HepG2 (cell line): ENCODE results near the gene PNN. TPM values are rescaled to one million over a fixed set of nuclear protein-coding genes. Genes with fewer than 3 reads are reported as not detected.

Experiments used
- GABPA ChIP-seq, 2 experiments: IDR thresholded peaks; 2 replicates each; pipeline ENCODE4 v1.6.1; 2011 to 2016; ENCODE audit warnings: low read depth in 2 of 2, low read length in 1 of 2, missing biosample characterization in 1 of 2, missing genetic modification characterization in 1 of 2
- GATAD1 ChIP-seq: IDR thresholded peaks from 2 replicates; pipeline ENCODE4 v1.6.1; 2016; ENCODE audit warnings: missing genetic modification reagents, missing compliant biosample characterization
- JARID2 ChIP-seq: sonication (generic); formaldehyde crosslinking; IDR thresholded peaks from 2 replicates; pipeline ENCODE4 v1.8.1; 2023; ENCODE audit warnings: missing genetic modification reagents, inconsistent platforms; ENCODE audit not compliant: insufficient replicate concordance
- KDM3A ChIP-seq: IDR thresholded peaks from 2 replicates; pipeline ENCODE4 v1.6.1; 2018; ENCODE audit warnings: low read depth, missing compliant biosample characterization
- POLR2AphosphoS2 ChIP-seq: IDR thresholded peaks from 2 replicates; pipeline ENCODE4 v1.6.1; 2011; ENCODE audit warnings: low read depth, low read length, improper control_type of control experiment
- SALL2 ChIP-seq: sonication (generic); formaldehyde crosslinking; IDR thresholded peaks from 2 replicates; pipeline ENCODE4 v1.8.1; 2023; ENCODE audit warnings: mild to moderate bottlenecking, missing genetic modification reagents, inconsistent platforms
- SNAPC4 ChIP-seq: sonication (generic); formaldehyde crosslinking; IDR thresholded peaks from 2 replicates; pipeline ENCODE4 v1.4.0; 2020; ENCODE audit warnings: mild to moderate bottlenecking, missing genetic modification reagents
- SOX6 ChIP-seq, 2 experiments: fragments of 450-650 bp in 1 of 2; sonication (generic) in 1 of 2; formaldehyde crosslinking in 1 of 2; IDR thresholded peaks; 2 replicates each; pipeline versions ENCODE4 v1.4.0 to v1.6.1; 2017 to 2020; ENCODE audit warnings: antibody characterized with exemption in 1 of 2, mild to moderate bottlenecking in 1 of 2, missing genetic modification reagents in 1 of 2
- ZBTB38 ChIP-seq: sonication (generic); formaldehyde crosslinking; IDR thresholded peaks from 2 replicates; pipeline ENCODE4 v1.5.1; 2020; ENCODE audit warnings: mild to moderate bottlenecking, missing genetic modification reagents
- ZNF441 ChIP-seq: sonication (generic); formaldehyde crosslinking; IDR thresholded peaks from 2 replicates; pipeline ENCODE4 v1.7.0; 2021; ENCODE audit warnings: missing genetic modification reagents, borderline replicate concordance
- ZNF737 ChIP-seq: sonication (generic); formaldehyde crosslinking; IDR thresholded peaks from 2 replicates; pipeline ENCODE4 v1.5.0; 2020; ENCODE audit warnings: missing genetic modification reagents, mild to moderate bottlenecking, borderline replicate concordance
- polyA plus RNA-seq, 8 experiments: library from polyadenylated mRNA; depleted of rRNA in 3 of 8; stranded (reverse) in 7 of 8; unstranded in 1 of 8; fragments of >200 nt; fragmentation: Illumina TruSeq in 4 of 8; extraction: Trizol in 4 of 8; gene quantifications; 2 replicates each; pipeline versions ENCODE4 v1.2.1 to v1.2.3, GENCODE V29; 2011 to 2016; ENCODE audit warnings: low read depth in 4 of 8, missing spikeins in 1 of 8, mixed read lengths in 1 of 8; ENCODE audit not compliant: insufficient read depth in 1 of 8
- total RNA-seq, 5 experiments: library from RNA; depleted of rRNA; stranded (reverse); fragments of >200 nt; fragmentation: Illumina TruSeq; extraction: Trizol; gene quantifications; 2 replicates each; pipeline ENCODE4 v1.2.3, GENCODE V29; 2016; ENCODE audit warnings: low read depth in 1 of 5
- TF ChIP-seq, protein P1 (sequence below): sonication (generic); formaldehyde crosslinking; IDR thresholded peaks from 2 replicates; pipeline ENCODE4 v1.5.0; 2020; ENCODE audit warnings: missing genetic modification reagents, mild to moderate bottlenecking, borderline replicate concordance
- TF ChIP-seq, protein P2 (sequence below): sonication (generic); formaldehyde crosslinking; IDR thresholded peaks from 2 replicates; pipeline ENCODE4 v1.4.0; 2020; ENCODE audit warnings: missing genetic modification reagents
- TF ChIP-seq, protein P3 (sequence below), 2 experiments: sonication (generic) in 1 of 2; formaldehyde crosslinking in 1 of 2; IDR thresholded peaks; 2 replicates each; pipeline versions ENCODE4 v1.4.0 to v1.6.1; 2016 to 2020; ENCODE audit warnings: borderline replicate concordance in 1 of 2, low read depth in 1 of 2, mild to moderate bottlenecking in 1 of 2, missing genetic modification reagents in 1 of 2
- TF ChIP-seq, protein P4 (sequence below): sonication (generic); formaldehyde crosslinking; conservative IDR thresholded peaks from 2 replicates; pipeline ENCODE4 v1.4.0; 2020; ENCODE audit warnings: missing genetic modification reagents

PNN gene
- total and polyA plus RNA-seq, 2 of the 13 experiments (the other 11 are each of a cell fraction or from before 2014, with no cell fraction given): 58.0 to 214 TPM

DNA sequence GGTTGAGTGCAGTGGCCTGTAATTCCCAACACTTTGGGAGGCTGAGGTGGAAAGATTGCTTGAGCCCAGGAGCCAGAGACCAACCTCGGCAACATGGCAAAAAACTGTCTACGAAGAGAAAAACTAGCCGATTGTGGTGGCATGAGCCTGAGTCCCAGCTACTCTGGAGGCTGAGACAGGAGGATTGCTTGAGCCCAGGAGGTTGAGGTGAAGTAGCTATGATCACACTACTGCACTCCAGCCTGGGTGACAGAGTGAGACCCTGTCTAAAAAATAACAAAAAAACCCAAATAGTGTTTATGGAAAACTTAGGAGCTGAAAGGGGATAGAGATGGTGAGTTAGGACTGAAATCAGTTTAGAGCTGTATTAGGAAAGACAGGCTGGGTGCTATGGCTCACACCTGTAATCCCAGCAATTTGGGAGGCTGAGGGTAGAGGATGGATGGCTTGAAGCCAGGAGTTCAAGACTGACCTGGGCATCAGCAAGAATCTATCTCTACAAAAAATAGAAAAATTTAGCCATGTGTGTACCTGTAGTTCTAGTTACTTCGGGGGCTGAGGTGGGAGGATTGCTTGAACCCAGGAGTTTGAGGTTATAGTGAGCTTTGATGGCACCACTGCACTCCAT lies 9.7 kb downstream of the PNN start (continued):
- no peak for TF ChIP-seq SNAPC4 (CRISPR knock-in tag)
- TF ChIP-seq POLR2AphosphoS2: no peak
- 0 out of 2 replicates have a peak, but pooled peaks have one; percentile 12 for TF ChIP-seq GATAD1 (CRISPR knock-in tag)
- no peak for TF ChIP-seq JARID2 (CRISPR knock-in tag)
- peak; percentile 54; the same call in 1 of the 2 replicates for TF ChIP-seq KDM3A (CRISPR knock-in tag)
- no peak for TF ChIP-seq SOX6 (IDR thresholded peaks at IDR 0.05)
- TF ChIP-seq SOX6 (CRISPR knock-in tag; IDR thresholded peaks at IDR 0.05): no peak
- no peak for TF ChIP-seq GABPA (IDR thresholded peaks at IDR 0.05; ENCODE audit: low read depth, low read length)
- TF ChIP-seq GABPA (CRISPR knock-in tag; IDR thresholded peaks at IDR 0.05; ENCODE audit: low read depth): no peak
- no peak for TF ChIP-seq ZBTB38 (CRISPR knock-in tag)
- TF ChIP-seq, protein P1, sequence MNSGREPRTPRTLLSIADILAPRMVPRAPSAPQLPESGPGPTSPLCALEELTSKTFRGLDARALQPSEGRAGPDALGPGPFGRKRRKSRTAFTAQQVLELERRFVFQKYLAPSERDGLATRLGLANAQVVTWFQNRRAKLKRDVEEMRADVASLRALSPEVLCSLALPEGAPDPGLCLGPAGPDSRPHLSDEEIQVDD (CRISPR knock-in tag): no peak
- TF ChIP-seq SALL2 (CRISPR knock-in tag): 0 out of 2 replicates have a peak, but pooled peaks have one; percentile 36
- TF ChIP-seq, protein P2, sequence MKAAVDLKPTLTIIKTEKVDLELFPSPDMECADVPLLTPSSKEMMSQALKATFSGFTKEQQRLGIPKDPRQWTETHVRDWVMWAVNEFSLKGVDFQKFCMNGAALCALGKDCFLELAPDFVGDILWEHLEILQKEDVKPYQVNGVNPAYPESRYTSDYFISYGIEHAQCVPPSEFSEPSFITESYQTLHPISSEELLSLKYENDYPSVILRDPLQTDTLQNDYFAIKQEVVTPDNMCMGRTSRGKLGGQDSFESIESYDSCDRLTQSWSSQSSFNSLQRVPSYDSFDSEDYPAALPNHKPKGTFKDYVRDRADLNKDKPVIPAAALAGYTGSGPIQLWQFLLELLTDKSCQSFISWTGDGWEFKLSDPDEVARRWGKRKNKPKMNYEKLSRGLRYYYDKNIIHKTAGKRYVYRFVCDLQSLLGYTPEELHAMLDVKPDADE (CRISPR knock-in tag): no peak
- TF ChIP-seq, protein P3, sequence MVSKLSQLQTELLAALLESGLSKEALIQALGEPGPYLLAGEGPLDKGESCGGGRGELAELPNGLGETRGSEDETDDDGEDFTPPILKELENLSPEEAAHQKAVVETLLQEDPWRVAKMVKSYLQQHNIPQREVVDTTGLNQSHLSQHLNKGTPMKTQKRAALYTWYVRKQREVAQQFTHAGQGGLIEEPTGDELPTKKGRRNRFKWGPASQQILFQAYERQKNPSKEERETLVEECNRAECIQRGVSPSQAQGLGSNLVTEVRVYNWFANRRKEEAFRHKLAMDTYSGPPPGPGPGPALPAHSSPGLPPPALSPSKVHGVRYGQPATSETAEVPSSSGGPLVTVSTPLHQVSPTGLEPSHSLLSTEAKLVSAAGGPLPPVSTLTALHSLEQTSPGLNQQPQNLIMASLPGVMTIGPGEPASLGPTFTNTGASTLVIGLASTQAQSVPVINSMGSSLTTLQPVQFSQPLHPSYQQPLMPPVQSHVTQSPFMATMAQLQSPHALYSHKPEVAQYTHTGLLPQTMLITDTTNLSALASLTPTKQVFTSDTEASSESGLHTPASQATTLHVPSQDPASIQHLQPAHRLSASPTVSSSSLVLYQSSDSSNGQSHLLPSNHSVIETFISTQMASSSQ (IDR thresholded peaks at IDR 0.05; ENCODE audit: low read depth): no peak
- TF ChIP-seq, protein P3 (CRISPR knock-in tag; IDR thresholded peaks at IDR 0.05; ENCODE audit: borderline replicate concordance): no peak
- TF ChIP-seq ZNF441 (CRISPR knock-in tag): no peak
- TF ChIP-seq ZNF737 (CRISPR knock-in tag): no peak
- TF ChIP-seq, protein P4, sequence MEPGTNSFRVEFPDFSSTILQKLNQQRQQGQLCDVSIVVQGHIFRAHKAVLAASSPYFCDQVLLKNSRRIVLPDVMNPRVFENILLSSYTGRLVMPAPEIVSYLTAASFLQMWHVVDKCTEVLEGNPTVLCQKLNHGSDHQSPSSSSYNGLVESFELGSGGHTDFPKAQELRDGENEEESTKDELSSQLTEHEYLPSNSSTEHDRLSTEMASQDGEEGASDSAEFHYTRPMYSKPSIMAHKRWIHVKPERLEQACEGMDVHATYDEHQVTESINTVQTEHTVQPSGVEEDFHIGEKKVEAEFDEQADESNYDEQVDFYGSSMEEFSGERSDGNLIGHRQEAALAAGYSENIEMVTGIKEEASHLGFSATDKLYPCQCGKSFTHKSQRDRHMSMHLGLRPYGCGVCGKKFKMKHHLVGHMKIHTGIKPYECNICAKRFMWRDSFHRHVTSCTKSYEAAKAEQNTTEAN: no peak
